Measurements from ENCODE around the gene THYN1. TPM values are rescaled to one million over a fixed set of nuclear protein-coding genes. Genes with fewer than 3 reads are reported as not detected.
A peak's percentile ranks its signal among the peaks of the same experiment; 100 is the strongest.

The THYN1 gene
- total RNA-seq, 1 experiment from 2014 or later: 56.6 TPM

DNA sequence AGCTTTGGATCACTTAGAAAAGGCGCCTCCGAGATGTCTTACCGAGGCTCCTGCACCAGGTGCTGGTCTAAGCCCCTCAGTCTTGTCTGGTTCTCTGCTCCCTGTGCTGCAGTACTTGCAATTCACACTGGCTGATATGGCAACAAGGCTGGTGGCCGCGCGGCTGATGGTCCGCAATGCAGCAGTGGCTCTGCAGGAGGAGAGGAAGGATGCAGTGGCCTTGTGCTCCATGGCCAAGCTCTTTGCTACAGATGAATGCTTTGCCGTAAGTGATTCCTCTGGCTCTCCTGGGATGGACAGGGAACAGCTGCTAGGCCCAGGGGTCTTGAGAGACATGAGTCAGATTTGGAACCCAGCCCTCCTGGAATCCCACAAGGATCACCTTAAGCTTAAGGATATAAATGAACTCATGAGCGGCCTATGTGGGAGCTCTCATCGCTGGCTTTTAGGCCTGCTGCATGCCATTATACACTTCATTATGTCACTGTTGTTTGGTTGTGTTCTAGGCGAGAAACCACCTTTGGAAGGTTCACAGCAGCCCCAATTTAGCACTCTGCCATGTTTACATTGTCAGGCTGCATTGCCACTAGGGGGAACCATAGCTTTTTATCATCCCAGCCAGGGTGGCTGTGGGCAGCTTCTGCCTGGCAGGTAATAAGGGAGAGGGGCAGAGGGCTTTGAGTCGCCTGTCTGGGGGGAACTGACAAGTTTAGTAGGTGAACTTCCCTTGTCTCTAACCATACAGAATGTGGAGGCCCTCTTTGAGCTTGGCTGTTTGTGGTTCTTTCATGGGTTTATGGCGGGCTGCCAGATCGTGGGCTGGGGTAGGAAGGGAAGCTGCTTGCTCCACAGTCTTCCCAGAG lies 8.7 kb upstream of the THYN1 start:
- H2AFZ ChIP-seq (ENCODE audit: low read length): no peak overlapping the region
- no peak overlapping the region for H3K4me2 ChIP-seq (ENCODE audit: low read length)
- peak; percentile 65 for DNase-seq
- H3K27ac ChIP-seq (ENCODE audit: low read length): no peak overlapping the region
- TF ChIP-seq, protein P1, sequence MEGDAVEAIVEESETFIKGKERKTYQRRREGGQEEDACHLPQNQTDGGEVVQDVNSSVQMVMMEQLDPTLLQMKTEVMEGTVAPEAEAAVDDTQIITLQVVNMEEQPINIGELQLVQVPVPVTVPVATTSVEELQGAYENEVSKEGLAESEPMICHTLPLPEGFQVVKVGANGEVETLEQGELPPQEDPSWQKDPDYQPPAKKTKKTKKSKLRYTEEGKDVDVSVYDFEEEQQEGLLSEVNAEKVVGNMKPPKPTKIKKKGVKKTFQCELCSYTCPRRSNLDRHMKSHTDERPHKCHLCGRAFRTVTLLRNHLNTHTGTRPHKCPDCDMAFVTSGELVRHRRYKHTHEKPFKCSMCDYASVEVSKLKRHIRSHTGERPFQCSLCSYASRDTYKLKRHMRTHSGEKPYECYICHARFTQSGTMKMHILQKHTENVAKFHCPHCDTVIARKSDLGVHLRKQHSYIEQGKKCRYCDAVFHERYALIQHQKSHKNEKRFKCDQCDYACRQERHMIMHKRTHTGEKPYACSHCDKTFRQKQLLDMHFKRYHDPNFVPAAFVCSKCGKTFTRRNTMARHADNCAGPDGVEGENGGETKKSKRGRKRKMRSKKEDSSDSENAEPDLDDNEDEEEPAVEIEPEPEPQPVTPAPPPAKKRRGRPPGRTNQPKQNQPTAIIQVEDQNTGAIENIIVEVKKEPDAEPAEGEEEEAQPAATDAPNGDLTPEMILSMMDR (conservative IDR thresholded peaks at IDR 0.05; ENCODE audit: low read depth, low read length): peak; percentile 92
- TF ChIP-seq EZH2phosphoT487 (IDR thresholded peaks at IDR 0.05; ENCODE audit: borderline replicate concordance, low read length): no peak
- intact Hi-C loops (cut with micrococcal nuclease): no loop called here
- H3K9ac ChIP-seq (ENCODE audit: low read length): no peak overlapping the region
- ChIA-PET POLR2A (ENCODE audit: unreplicated experiment) (interaction anchor here (0.5 kb wide), 1 partner anchor 48 kb away, joined by 3 read pairs; no protein-coding TSS in a partner anchor), CTCF (no interaction called here)
- peaks cover 20% of the 10 kb centered on the region for H3K4me1 ChIP-seq (ENCODE audit: insufficient read depth, low read length)
- H3K36me3 ChIP-seq (ENCODE audit: low read depth, low read length): peaks cover 8% of the 10 kb centered on the region; the same call in 1 of the 2 replicates
- no peaks in the 10 kb centered on the region for H3F3A ChIP-seq (ENCODE audit: low read length, unreplicated experiment)
- H3K9me3 ChIP-seq (ENCODE audit: low read length): no peaks in the 10 kb centered on the region
- H3K79me2 ChIP-seq (ENCODE audit: low read length): no peaks in the 10 kb centered on the region
- ATAC-seq: peak; percentile 23; the same call in 1 of the 2 replicates
- H3K27me3 ChIP-seq (ENCODE audit: low read length): no peaks in the 10 kb centered on the region
- no peak overlapping the region for H3K4me3 ChIP-seq (ENCODE audit: low read length)
- H3K9me2 ChIP-seq (replicated peaks; ENCODE audit: low read length): no peaks in the 10 kb centered on the region
- BruUV-seq (replicated peaks): no TSS peak
- no peaks in the 10 kb centered on the region for H4K20me1 ChIP-seq (ENCODE audit: low read length)

DNA sequence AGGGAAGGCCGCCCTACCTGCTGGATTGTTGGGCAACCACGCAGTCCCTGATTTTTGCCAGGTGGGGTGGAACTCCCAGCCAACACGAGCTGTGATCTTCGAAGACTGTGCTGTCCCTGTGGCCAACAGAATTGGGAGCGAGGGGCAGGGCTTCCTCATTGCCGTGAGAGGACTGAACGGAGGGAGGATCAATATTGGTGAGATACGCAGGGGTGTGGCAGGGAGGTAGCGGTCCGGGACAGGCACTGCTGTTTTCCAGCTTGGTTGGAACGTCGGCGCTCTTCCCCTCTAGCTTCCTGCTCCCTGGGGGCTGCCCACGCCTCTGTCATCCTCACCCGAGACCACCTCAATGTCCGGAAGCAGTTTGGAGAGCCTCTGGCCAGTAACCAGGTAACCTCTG lies 7.8 kb upstream of the THYN1 start:
- H2AFZ ChIP-seq (ENCODE audit: low read length): no peak overlapping the region

More for the DNA sequence above, 7.8 kb upstream of the THYN1 start:
- Histone ChIP-seq H3F3A (ENCODE audit: low read length, unreplicated experiment) (no peaks in the 10 kb centered on the region), H3K9me2 (replicated peaks; ENCODE audit: low read length) (no peaks in the 10 kb centered on the region), H3K79me2 (ENCODE audit: low read length) (no peaks in the 10 kb centered on the region), H3K4me3 (ENCODE audit: low read length) (no peak overlapping the region), H3K4me1 (ENCODE audit: insufficient read depth, low read length) (peaks cover 11% of the 10 kb centered on the region), H3K27ac (ENCODE audit: low read length) (no peak overlapping the region), H3K9me3 (ENCODE audit: low read length) (no peaks in the 10 kb centered on the region), H3K27me3 (ENCODE audit: low read length) (no peaks in the 10 kb centered on the region), H3K4me2 (ENCODE audit: low read length) (no peak overlapping the region), H3K9ac (ENCODE audit: low read length) (no peak overlapping the region), H4K20me1 (ENCODE audit: low read length) (no peaks in the 10 kb centered on the region), H3K36me3 (ENCODE audit: low read depth, low read length) (peaks cover 8% of the 10 kb centered on the region; the same call in 1 of the 2 replicates)
- ATAC-seq (no peak), DNase-seq (no peak)
- POLR2A ChIA-PET (ENCODE audit: unreplicated experiment): no interaction called here
- CTCF ChIA-PET: interaction anchor here (0.6 kb wide), 1 partner anchor 18 kb away, joined by 6 read pairs; no protein-coding TSS in a partner anchor
- BruUV-seq (replicated peaks): no TSS peak
- intact Hi-C loops (cut with micrococcal nuclease): no loop called here
- TF ChIP-seq, protein P1 (conservative IDR thresholded peaks at IDR 0.05; ENCODE audit: low read depth, low read length): no peak
- TF ChIP-seq EZH2 (IDR thresholded peaks at IDR 0.05; ENCODE audit: low read length, unreplicated experiment) (no peak), EZH2phosphoT487 (IDR thresholded peaks at IDR 0.05; ENCODE audit: borderline replicate concordance, low read length) (no peak)

Measured in PC-3 (cell line).